K562 (cell line): Measurements from ENCODE around the gene RHBDD1. TPM values are rescaled to one million over a fixed set of nuclear protein-coding genes. Genes with fewer than 3 reads are reported as not detected.

Source experiments
- ATAC-seq: fragments of 200-7000 bp; cut with Tn5 transposase; 3 replicates; pipeline ENCODE4 v1.9.1; 2020; ENCODE audit warnings: moderate library complexity
- BruUV-seq: library from RNA; stranded (reverse); fragments of 400-500 nt; replicated peaks from 2 replicates; lab custom pipeline; 2021; lab: Mats Ljungman, UMichigan
- CTCF ChIA-PET: fragments of 300-600 bp; formaldehyde crosslinking; extraction: SDS; loops from one replicate; lab custom pipeline; 2021; ENCODE audit warnings: low intra/inter-chr PET ratio; lab: Yijun Ruan, JAX
- POLR2A ChIA-PET: fragments of 300-600, 350-650 bp; sonication (Branson Sonifier 250); formaldehyde crosslinking; extraction: SDS; loops from one replicate; lab custom pipeline; 2021; ENCODE audit warnings: antibody characterized with exemption, inconsistent platforms; lab: Yijun Ruan, JAX
- DNase-seq, 4 experiments: peaks; one replicate each; pipeline versions ENCODE4 v3.0.0 to v3.0.0-alpha.2; 2011 to 2018; ENCODE audit warnings: low spot score in 3 of 4, mixed read lengths in 3 of 4; ENCODE audit errors: extremely low read depth in 1 of 4
- FAIRE-seq: peaks from 2 replicates; lab custom pipeline; 2011; peaks lifted over from hg19 to GRCh38; lab: Jason Lieb, UNC
- H2AFZ ChIP-seq: 2 replicates; pipeline ENCODE4 v1.6.0; 2011; ENCODE audit warnings: low read depth, low read length, control low read depth, inconsistent platforms
- H3K27ac ChIP-seq: fragments of 200-600 bp; 3 replicates; pipeline ENCODE4 v1.8.0; 2011; ENCODE audit warnings: low read depth, mild to moderate bottlenecking, control low read depth, inconsistent platforms, low read length, moderate library complexity, mixed read lengths; ENCODE audit errors: extremely low read depth
- H3K27me3 ChIP-seq, 2 experiments: fragments of 300-600 bp in 1 of 2; 2 replicates in 1 of 2; 3 replicates in 1 of 2; pipeline versions ENCODE4 v1.6.0 to v1.8.0; 2011; ENCODE audit warnings: inconsistent platforms in 2 of 2, low read length in 2 of 2, mild to moderate bottlenecking in 1 of 2, mixed read lengths in 1 of 2, moderate library complexity in 1 of 2; ENCODE audit not compliant: control insufficient read depth in 2 of 2, insufficient read depth in 2 of 2
- H3K36me3 ChIP-seq: fragments of 300-600 bp; 3 replicates; pipeline ENCODE4 v1.8.0; 2011; ENCODE audit warnings: mild to moderate bottlenecking, low read length, inconsistent platforms; ENCODE audit not compliant: control insufficient read depth, insufficient read depth
- H3K4me1 ChIP-seq, 2 experiments: fragments of 200-600 bp in 1 of 2; replicated peaks in 1 of 2; 2 replicates in 1 of 2; 3 replicates in 1 of 2; pipeline versions ENCODE4 v1.5.1 to v1.8.0; 2011; ENCODE audit warnings: inconsistent platforms in 2 of 2, low read length in 2 of 2, mild to moderate bottlenecking in 1 of 2, mixed read lengths in 1 of 2, moderate library complexity in 1 of 2; ENCODE audit not compliant: control insufficient read depth in 2 of 2, insufficient read depth in 2 of 2
- H3K4me2 ChIP-seq: 2 replicates; pipeline ENCODE4 v1.6.1; 2011; ENCODE audit warnings: low read length, control low read depth, inconsistent platforms, mixed read lengths; ENCODE audit not compliant: insufficient read depth
- H3K4me3 ChIP-seq: fragments of 200-600 bp; sonication (generic), shearing (Covaris generic); 2 replicates; pipeline ENCODE4 v1.5.1; 2016; ENCODE audit warnings: control low read depth, inconsistent platforms
- H3K79me2 ChIP-seq: fragments of 200-600 bp; 3 replicates; pipeline ENCODE4 v1.8.0; 2011; ENCODE audit warnings: low read length, inconsistent platforms; ENCODE audit not compliant: control insufficient read depth, insufficient read depth
- H3K9ac ChIP-seq, 2 experiments: 2 replicates each; pipeline versions ENCODE4 v1.6.0 to v1.6.1; 2011; ENCODE audit warnings: low read depth in 2 of 2, low read length in 2 of 2, control low read depth in 1 of 2, inconsistent platforms in 1 of 2, mild to moderate bottlenecking in 1 of 2, mixed read lengths in 1 of 2; ENCODE audit not compliant: insufficient read depth in 1 of 2
- H3K9me1 ChIP-seq: one replicate; pipeline ENCODE4 v1.6.0; 2011; ENCODE audit warnings: inconsistent platforms, mild to moderate bottlenecking, low read length, moderate library complexity; ENCODE audit not compliant: control insufficient read depth, insufficient read depth
- H3K9me3 ChIP-seq: replicated peaks from 2 replicates; pipeline ENCODE4 v1.5.1; 2011; ENCODE audit warnings: low read depth, low read length, inconsistent platforms; ENCODE audit not compliant: control insufficient read depth, insufficient read depth
- H4K20me1 ChIP-seq: replicated peaks from 2 replicates; pipeline ENCODE4 v1.6.1; 2011; ENCODE audit warnings: low read length, inconsistent platforms, mixed read lengths; ENCODE audit not compliant: control insufficient read depth, insufficient read depth
- ATF7 ChIP-seq: fragments of 450-650 bp; IDR thresholded peaks from 2 replicates; pipeline ENCODE4 v1.7.1; 2014; ENCODE audit warnings: mild to moderate bottlenecking, moderate library complexity
- KDM1A ChIP-seq, 2 experiments: fragments of 450-650 bp; IDR thresholded peaks; 2 replicates each; pipeline ENCODE4 v1.6.1; 2016; ENCODE audit warnings: mild to moderate bottlenecking in 2 of 2
- NRF1 ChIP-seq, 2 experiments: fragments of 450-650 bp; IDR thresholded peaks in 1 of 2; conservative IDR thresholded peaks in 1 of 2; 2 replicates each; pipeline ENCODE4 v1.6.1; 2014; ENCODE audit warnings: mild to moderate bottlenecking in 2 of 2
- ZNF766 ChIP-seq: fragments of 200-800 bp; sonication (Bioruptor generic); conservative IDR thresholded peaks from 2 replicates; pipeline ENCODE4 v1.6.1; 2016; ENCODE audit warnings: missing genetic modification characterization, missing compliant biosample characterization
- WGBS: fragments of 100-300 bp; shearing (Covaris generic); methylation state at CpG from one replicate; pipeline ENCODE4 v1.1.6; 2016; ENCODE audit warnings: low coverage, mixed read lengths; ENCODE audit not compliant: insufficient coverage; ENCODE audit errors: missing lambda C conversion rate; 5-methylcytosine and 5-hydroxymethylcytosine counted together
- in situ Hi-C: fragments of 300-500 bp; cut with MboI; formaldehyde crosslinking; loops from 4 replicates; pipeline ENCODE4 v1.15.0; 2018; ENCODE audit warnings: inconsistent platforms, mixed read lengths
- intact Hi-C: fragments of 100-400 bp; cut with micrococcal nuclease; formaldehyde crosslinking; loops from 2 replicates; pipeline ENCODE4 v1.14.2; 2022
- polyA plus RNA-seq, 8 experiments: library from polyadenylated mRNA; depleted of rRNA in 4 of 8; stranded (reverse) in 5 of 8; unstranded in 3 of 8; fragments of >200 nt; fragmentation: Nextera tagmentation in 2 of 8; fragmentation: Illumina TruSeq in 1 of 8; extraction: Ambion mirVana in 2 of 8; extraction: Trizol in 1 of 8; gene quantifications; 2 replicates each; pipeline versions ENCODE4 v1.2.1 to v1.2.3, GENCODE V29; 2011 to 2014; ENCODE audit warnings: inconsistent platforms in 1 of 8, missing spikeins in 1 of 8
- total RNA-seq, 7 experiments: library from RNA; depleted of rRNA in 6 of 7; stranded (reverse); fragments of >200 nt in 6 of 7; fragmentation: Illumina TruSeq in 2 of 7; extraction: Trizol in 2 of 7; gene quantifications; 2 replicates each; pipeline versions ENCODE4 v1.2.1 to v1.2.3, GENCODE V29; 2011 to 2021; ENCODE audit warnings: low replicate concordance in 1 of 7
- TF ChIP-seq, protein P1 (sequence below): fragments of 250-450 bp; sonication (Bioruptor Pico); IDR thresholded peaks from 2 replicates; pipeline ENCODE4 v1.8.0; 2022; ENCODE audit warnings: moderate library complexity, mild to moderate bottlenecking, inconsistent platforms
- TF ChIP-seq, protein P2 (sequence below): fragments of 450-650 bp; IDR thresholded peaks from 2 replicates; pipeline ENCODE4 v1.6.1; 2016; ENCODE audit warnings: borderline replicate concordance

Gene RHBDD1
- total and polyA plus RNA-seq, 9 of the 15 experiments (the other 6 are each of a cell fraction or from before 2014, with no cell fraction given) = 4.8 to 34.8 (median 15.6) TPM

DNA sequence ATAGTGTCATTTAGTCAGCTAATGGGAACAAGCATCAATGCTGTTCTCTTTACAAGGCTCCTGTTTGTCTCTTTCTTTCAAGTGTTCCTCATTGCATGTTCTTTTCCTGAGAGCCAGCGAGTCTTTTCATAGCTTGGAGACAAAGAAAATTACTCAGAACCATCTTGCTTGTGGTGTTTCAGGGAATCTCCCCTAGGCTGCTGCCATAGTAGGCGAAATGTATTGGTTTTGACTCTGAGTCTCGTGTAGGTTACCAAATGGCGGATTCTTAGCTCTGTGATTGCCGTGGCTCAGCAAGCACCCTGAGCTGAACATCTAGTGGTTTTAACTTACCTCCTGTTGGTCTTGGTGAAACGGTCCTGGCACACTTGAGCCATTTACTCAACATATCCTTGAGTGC lies 68.7 kb downstream of the RHBDD1 start:
- no TSS peak for BruUV-seq
- DNase-seq (no peak), ATAC-seq (no peak), FAIRE-seq (no peak)
- no peaks in the 10 kb centered on the region for H3K9me1 ChIP-seq
- no peak overlapping the region for H3K4me3 ChIP-seq
- H4K20me1 ChIP-seq = no peaks in the 10 kb centered on the region
- H3K27ac ChIP-seq = no peak overlapping the region
- H3K4me2 ChIP-seq = no peak overlapping the region
- no peaks in the 10 kb centered on the region for H3K4me1 ChIP-seq
- no peak overlapping the region for H3K9ac ChIP-seq
- ChIA-PET CTCF (no interaction called here), POLR2A (no interaction called here)
- no peaks in the 10 kb centered on the region for H3K36me3 ChIP-seq
- TF ChIP-seq NRF1 (conservative IDR thresholded peaks at IDR 0.05 in 1 of 2, IDR thresholded peaks at IDR 0.05 in 1 of 2) = no peak
- TF ChIP-seq ZNF766 (CRISPR knock-in tag) = no peak
- TF ChIP-seq, protein P1, sequence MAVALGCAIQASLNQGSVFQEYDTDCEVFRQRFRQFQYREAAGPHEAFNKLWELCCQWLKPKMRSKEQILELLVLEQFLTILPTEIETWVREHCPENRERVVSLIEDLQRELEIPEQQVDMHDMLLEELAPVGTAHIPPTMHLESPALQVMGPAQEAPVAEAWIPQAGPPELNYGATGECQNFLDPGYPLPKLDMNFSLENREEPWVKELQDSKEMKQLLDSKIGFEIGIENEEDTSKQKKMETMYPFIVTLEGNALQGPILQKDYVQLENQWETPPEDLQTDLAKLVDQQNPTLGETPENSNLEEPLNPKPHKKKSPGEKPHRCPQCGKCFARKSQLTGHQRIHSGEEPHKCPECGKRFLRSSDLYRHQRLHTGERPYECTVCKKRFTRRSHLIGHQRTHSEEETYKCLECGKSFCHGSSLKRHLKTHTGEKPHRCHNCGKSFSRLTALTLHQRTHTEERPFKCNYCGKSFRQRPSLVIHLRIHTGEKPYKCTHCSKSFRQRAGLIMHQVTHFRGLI = no peak
- no peak for TF ChIP-seq KDM1A (IDR thresholded peaks at IDR 0.05)
- TF ChIP-seq, protein P2, sequence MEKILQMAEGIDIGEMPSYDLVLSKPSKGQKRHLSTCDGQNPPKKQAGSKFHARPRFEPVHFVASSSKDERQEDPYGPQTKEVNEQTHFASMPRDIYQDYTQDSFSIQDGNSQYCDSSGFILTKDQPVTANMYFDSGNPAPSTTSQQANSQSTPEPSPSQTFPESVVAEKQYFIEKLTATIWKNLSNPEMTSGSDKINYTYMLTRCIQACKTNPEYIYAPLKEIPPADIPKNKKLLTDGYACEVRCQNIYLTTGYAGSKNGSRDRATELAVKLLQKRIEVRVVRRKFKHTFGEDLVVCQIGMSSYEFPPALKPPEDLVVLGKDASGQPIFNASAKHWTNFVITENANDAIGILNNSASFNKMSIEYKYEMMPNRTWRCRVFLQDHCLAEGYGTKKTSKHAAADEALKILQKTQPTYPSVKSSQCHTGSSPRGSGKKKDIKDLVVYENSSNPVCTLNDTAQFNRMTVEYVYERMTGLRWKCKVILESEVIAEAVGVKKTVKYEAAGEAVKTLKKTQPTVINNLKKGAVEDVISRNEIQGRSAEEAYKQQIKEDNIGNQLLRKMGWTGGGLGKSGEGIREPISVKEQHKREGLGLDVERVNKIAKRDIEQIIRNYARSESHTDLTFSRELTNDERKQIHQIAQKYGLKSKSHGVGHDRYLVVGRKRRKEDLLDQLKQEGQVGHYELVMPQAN = no peak
- no peak for TF ChIP-seq ATF7
- in situ Hi-C loops (no loop called here), intact Hi-C loops (no loop called here)
- WGBS = 91% methylated on average over 5 of the region's 6 CpGs
- H3K27me3 ChIP-seq = no peaks in the 10 kb centered on the region
- H3K9me3 ChIP-seq = no peaks in the 10 kb centered on the region
- H3K79me2 ChIP-seq = no peaks in the 10 kb centered on the region
- H2AFZ ChIP-seq = no peak overlapping the region
